Measurements from ENCODE around the gene MRPL16. TPM values are rescaled to one million over a fixed set of nuclear protein-coding genes. Genes with fewer than 3 reads are reported as not detected.
A peak's percentile ranks its signal among the peaks of the same experiment; 100 is the strongest.
"Not testable (repeated sequence)": the region's sequence is repeated elsewhere in the genome, so short reads cannot be mapped to it uniquely, and the experiment has no call there.

MRPL16 gene
- total RNA-seq, 1 donor from 2014 or later = 29.3 TPM

GRCh38 chr11:59812220-59812619 is 1.6 kb upstream of the MRPL16 start:
- DNase-seq (ENCODE audit: low read depth in 2 of 2) = no peak

- no peak for DNase-seq (ENCODE audit: low read depth in 2 of 2)
Observed at GRCh38 chr11:59810911-59811259, 307 bp upstream of the MRPL16 start.

- DNase-seq (ENCODE audit: low read depth in 2 of 2) = peak in 1 of 2 donors; percentile 50
Observed at GRCh38 chr11:59807047-59807610, 3.4 kb downstream of the MRPL16 start.

- DNase-seq (ENCODE audit: low read depth in 2 of 2) = no peak
Observed at GRCh38 chr11:59804061-59804460, 6.5 kb downstream of the MRPL16 start.

- peak; percentile 53 to 73 for DNase-seq (ENCODE audit: low read depth in 2 of 2)
Observed at GRCh38 chr11:59802639-59803176, 7.9 kb downstream of the MRPL16 start.

GRCh38 chr11:59801981-59802638 is 8.5 kb downstream of the MRPL16 start:
- peak; percentile 36 to 90 for DNase-seq (ENCODE audit: low read depth in 2 of 2)

GRCh38 chr11:59801160-59801706 is 9.3 kb downstream of the MRPL16 start:
- peak in 1 of 2 donors; percentile 37 for DNase-seq (ENCODE audit: low read depth in 2 of 2)

GRCh38 chr11:59800390-59801025 is 10.1 kb downstream of the MRPL16 start:
- DNase-seq (ENCODE audit: low read depth in 2 of 2) = no peak

GRCh38 chr11:59794417-59794816 is 16.2 kb downstream of the MRPL16 start:
- DNase-seq (ENCODE audit: low read depth in 2 of 2) = no peak

GRCh38 chr11:59792507-59792906 is 18.1 kb downstream of the MRPL16 start:
- no peak for DNase-seq (ENCODE audit: low read depth in 2 of 2)

GRCh38 chr11:59791639-59792038 is 18.9 kb downstream of the MRPL16 start:
- no peak for DNase-seq (ENCODE audit: low read depth in 2 of 2)

GRCh38 chr11:59787816-59788215 is 22.8 kb downstream of the MRPL16 start:
- peak in 1 of 2 donors; percentile 91 for DNase-seq (ENCODE audit: low read depth in 2 of 2)

- DNase-seq (ENCODE audit: low read depth in 2 of 2) = no peak
Observed at GRCh38 chr11:59787255-59787588, 23.4 kb downstream of the MRPL16 start.

- no peak for DNase-seq (ENCODE audit: low read depth in 2 of 2)
Observed at GRCh38 chr11:59785818-59786217, 24.8 kb downstream of the MRPL16 start.

GRCh38 chr11:59784441-59784840 is 26.1 kb downstream of the MRPL16 start:
- DNase-seq (ENCODE audit: low read depth in 2 of 2) = not testable (repeated sequence)

- DNase-seq (ENCODE audit: low read depth in 2 of 2) = no peak
Observed at GRCh38 chr11:59783632-59784090, 26.9 kb downstream of the MRPL16 start.

- DNase-seq (ENCODE audit: low read depth in 2 of 2) = no peak
Observed at GRCh38 chr11:59782080-59782479, 28.5 kb downstream of the MRPL16 start.

GRCh38 chr11:59779487-59779886 is 31.1 kb downstream of the MRPL16 start:
- no peak for DNase-seq (ENCODE audit: low read depth in 2 of 2)

- DNase-seq (ENCODE audit: low read depth in 2 of 2) = no peak
Observed at GRCh38 chr11:59778122-59778521, 32.5 kb downstream of the MRPL16 start.

- no peak for DNase-seq (ENCODE audit: low read depth in 2 of 2)
Observed at GRCh38 chr11:59777104-59777503, 33.5 kb downstream of the MRPL16 start.

GRCh38 chr11:59776210-59777066 is 34.1 kb downstream of the MRPL16 start:
- peak in 1 of 2 donors; percentile 93 for DNase-seq (ENCODE audit: low read depth in 2 of 2)

GRCh38 chr11:59773083-59773440 is 37.5 kb downstream of the MRPL16 start:
- DNase-seq (ENCODE audit: low read depth in 2 of 2) = no peak
